HG03095 (cell line): ENCODE results near the gene CD300A.
A peak's percentile ranks its signal among the peaks of the same experiment; 100 is the strongest.
"Not testable (repeated sequence)": the region's sequence is repeated elsewhere in the genome, so short reads cannot be mapped to it uniquely, and the experiment has no call there.

Experiments used
- ATAC-seq: cut with Tn5 transposase; IDR thresholded peaks from one replicate; pipeline ENCODE4 v1.9.1; 2021; ENCODE audit warnings: moderate library complexity; ENCODE audit not compliant: unreplicated experiment

Gene CD300A

DNA sequence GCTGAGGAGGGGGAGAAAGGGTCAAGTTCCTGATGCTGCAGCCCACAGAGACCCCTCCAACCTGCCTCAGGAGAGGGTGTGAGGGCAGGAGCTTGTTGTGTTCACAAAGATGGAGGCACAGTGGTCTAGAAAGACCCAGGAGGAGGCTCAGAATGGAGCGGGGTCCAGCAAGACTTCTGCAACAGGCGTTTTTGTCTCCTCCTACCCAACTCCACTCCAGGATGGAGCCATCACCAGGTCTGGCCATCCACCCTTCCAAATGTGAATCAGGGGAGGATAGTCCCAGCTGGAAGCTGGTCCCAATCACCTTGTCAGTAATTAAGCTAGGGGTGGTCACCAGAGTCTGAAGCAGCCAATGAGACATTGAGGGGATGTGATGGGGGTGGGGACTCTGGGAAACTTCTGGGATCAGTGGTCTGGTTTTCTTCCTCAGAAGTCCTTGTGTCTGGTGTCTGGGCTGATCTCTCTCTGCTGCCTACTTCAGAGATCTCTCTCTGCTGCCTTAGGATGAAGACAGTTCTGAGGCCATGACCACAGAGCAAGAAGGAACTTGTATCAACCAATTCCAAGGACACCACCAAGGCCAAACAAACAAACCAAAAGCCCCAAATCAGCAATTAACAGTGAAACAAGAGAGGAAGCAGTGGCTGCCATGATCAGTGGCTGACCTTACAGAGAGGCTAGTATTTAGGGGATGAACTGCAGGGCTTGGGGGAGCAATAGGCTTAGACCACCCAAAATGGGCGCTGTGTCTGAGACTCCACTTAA lies 50.3 kb downstream of the CD300A start:
- ATAC-seq = no peak

DNA sequence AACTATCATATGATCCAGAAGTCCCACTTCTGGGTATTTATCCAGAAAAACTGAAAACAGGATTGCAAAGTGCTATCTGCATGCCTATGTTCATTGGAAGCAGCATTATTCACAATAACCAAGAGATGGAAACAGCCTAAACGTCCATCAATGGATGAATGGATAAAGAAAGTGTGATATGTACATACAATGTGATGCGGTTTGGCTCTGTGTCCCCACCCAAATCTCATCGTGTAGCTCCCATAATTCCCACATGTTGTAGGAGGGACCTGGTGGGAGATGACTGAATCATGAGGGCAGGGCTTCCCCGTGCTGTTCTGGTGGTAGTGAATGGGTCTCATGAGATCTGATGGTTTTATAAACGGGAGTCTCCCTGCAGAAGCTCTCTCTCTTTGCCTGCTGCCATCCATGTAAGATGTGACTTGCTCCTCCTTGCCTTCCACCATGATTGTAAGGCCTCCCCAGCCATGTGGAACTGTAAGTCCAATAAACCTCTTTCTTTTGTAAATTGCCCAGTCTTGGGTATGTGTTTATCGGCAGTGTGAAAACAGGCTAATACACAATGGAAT lies 52.1 kb downstream of the CD300A start:
- ATAC-seq = not testable (repeated sequence)

DNA sequence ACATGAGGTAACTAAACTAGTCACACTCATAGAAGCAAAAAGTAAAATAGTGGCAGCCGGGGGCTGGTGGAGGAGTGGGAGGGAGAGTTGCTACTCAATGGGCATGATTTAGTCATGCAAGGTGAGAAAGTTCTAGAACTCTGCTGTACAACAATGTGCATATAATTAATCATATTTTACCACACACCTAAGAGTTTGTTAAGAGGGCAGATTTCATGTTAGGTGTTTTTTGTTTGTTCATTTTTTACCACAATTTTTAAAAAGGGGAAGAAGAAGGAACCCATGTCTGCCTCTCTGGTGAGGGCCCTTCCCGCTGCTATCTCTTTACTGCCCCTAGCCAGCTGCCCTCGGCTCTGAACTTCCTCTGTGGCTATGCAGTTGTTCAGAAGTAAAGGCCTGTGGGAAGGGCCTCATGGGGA lies 53.6 kb downstream of the CD300A start:
- ATAC-seq = no peak

DNA sequence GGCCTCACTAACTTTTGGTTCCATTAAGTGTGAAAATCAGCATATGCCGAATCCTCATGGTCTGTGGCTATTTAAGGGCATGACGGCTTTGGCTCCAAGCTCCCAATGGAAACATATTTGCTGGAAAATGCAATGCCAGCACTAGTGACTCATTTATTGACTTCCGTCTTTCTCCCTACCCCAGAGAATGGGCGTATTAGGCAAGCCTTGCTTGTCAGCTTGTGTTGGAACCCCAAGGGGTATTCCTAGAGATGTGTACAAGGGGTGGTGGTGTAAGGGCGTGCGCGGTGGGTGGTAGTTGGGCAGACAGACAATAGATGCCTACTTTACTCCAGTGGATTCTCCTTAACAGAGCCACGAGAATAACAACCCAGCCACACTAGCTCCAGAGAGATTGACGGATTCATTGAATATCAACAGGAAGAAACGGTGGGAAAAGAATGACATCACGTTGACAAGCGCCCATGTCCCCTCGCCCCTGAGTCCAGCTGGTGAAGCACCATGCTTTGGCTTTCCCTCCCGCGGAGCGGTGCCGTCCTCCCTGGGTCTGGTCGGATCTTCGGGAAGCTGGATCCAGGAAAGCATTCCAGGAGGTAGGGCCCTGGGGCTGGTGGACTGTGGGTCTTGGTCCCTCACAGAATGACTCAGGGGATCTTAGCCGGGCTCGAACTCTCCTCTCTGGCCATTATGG lies 54.5 kb downstream of the CD300A start:
- no peak for ATAC-seq

DNA sequence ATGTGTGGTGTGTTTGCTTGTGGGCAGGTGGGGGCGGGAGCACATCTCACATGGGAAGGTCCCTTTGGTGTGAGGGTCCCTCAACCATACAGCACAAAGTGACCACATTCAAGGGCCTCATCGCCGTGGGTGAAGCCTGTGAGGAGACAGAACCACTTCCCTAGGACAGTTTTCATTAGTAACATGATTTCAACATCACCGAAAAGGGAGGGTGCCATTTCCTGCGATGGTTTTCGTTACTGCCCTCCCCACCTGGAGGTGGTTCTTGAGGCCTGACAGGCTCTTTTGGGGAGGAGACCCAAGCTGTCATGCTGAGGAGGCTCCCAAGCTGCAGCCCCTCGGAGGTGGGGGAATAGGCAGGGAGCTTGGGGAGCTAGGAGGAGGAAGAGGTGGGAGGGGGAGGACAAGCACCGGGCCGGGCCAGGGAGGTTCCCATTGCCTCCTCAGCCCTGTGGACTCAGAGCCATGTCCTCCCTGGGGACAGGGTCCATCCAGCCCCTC lies 55.3 kb downstream of the CD300A start:
- no peak for ATAC-seq

DNA sequence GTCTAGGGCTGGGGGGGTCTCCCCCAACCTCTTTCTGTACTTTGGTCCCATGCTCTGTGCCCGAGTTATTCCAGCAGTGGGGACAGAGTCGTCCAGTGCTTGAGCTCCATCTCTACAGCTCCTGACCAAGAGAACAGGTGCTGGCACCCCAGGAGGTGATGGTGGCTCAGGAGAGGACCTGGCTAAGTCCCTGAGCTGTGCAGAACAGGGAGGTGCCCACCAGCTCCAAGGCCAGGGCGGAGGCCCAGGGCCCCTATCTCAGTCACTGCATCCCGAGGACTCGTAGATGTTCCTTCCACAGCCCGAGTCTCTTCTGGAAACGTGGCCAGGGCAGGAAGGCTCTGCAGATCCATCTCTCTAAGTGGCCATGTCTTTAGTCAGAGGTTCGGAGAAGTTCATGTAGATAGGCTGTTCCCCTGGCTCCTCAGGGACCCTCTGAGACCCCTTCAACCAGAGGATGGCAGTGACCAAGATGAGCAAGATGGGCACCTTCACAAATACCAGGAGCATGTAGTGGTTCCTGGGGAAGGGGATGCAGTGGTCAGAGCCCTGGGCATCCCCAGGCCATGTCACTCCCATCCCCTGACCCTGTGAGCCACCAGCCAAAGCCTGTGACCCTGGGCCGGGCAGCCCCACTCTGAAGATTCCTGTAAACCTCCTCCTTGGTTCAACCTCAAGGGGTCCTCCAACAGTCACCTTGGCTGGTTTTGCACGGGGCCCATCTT lies 56.1 kb downstream of the CD300A start:
- ATAC-seq = no peak

DNA sequence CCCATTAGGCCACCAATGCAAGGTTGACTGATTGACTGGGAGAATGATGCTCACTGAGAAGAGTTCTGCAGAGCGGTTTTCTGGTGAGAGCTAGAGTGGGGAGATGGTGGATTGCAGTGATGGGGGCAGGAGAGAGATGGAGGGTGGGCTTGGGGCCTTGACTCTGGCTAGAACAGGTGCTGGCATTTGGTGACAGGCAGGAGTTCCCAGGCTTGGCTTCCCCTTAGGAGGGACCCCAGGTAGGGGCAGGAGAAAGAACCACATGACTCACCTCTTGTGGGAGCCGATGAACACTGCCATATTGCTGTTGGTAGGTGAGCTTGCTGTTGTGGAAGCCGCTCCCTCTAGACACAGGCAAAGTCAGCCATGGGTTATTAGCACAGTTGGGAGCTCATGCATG lies 56.9 kb downstream of the CD300A start:
- no peak for ATAC-seq

DNA sequence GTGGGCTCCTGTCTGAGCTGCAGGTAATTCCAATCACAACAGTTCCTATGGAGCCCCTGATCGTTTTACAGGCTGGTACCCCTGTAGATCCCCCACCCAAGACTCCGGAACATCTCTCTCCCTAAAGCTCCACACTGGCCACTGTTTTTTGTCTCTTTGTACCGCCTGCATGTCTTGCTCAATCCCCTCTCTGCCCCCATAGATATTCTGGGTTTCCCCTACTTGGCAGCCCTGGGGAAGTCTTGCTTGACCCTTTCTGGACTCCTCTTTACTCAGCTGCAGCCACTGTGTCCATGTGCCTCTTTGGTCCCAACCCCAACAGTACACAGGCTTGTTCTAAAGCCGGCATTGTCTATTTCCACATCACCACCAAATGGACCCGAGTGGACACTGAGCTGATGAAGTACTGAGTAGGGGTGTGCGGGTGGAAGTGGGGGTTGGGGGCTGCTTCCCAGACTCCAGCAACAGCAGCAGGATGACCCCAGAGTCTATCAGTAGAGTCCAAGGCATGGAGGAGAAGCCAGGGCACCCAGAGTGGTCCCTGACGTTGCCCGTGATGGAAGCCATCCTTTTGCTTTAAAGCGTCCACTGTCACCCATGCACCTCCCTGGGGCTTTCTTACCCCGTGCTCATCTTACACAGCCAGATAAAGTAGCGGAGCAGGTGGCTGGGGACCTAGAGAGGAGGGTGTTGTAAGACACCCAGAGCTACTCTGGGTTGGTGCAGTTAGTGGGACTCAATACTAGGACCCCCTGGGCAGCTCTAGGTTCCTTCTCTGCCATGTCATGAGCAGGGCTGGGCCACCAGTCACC lies 58.4 kb downstream of the CD300A start:
- no peak for ATAC-seq

DNA sequence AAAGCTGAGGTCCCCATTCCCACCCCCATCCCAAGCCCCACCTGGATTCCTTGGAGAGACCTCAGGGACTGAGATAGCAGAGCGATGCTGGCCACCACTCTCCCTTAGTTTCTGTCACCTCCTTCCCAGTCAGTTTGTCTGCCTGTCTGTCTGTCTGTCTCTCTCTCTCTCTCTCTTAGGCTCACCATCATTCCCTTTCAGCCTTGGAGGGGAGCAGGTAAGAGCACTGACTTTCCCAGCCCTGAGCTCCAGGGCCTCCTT lies 59.0 kb downstream of the CD300A start:
- ATAC-seq = no peak

DNA sequence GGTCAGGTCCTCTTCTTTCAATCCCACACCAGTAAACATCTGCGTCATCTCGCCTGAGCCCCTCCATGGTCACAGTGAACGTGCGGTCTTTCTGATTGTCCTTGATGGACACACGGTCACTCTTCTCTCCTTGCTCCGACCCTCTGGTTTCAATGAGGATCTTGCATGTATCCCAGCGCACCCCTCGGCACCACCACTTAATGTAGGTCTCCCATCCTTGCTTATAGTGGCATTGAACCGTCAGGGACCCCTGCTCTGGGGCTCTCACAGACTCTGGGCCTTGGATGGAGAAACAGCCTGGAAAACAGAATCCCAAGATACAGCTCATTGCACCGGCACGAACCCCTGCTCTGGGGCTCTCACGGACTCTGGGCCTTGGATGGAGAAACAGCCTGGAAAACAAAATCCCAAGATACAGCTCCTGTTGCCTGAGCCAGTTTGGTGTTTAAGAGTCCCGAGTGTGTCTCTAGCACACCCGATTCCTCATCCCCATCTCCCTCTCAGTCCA lies 59.4 kb downstream of the CD300A start:
- no peak for ATAC-seq

DNA sequence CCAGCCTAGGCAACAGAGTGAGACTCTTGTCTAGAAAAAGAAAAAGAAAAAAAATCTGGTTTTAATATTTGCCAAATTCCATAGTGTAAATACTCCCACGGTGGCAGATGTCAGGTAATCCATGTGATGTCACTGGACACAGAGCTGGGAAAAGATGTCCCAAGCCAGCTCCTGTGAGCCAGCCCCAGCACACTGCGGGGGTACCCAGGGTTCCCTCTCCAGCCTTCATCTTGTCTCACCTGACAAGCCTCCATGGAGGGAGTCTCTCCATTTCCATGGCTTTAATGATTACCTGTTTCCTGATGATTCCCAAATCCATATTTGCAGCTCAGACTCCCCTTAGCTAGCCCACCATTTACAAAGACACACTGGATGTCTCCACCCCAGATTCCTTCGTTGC lies 60.2 kb downstream of the CD300A start:
- no peak for ATAC-seq

DNA sequence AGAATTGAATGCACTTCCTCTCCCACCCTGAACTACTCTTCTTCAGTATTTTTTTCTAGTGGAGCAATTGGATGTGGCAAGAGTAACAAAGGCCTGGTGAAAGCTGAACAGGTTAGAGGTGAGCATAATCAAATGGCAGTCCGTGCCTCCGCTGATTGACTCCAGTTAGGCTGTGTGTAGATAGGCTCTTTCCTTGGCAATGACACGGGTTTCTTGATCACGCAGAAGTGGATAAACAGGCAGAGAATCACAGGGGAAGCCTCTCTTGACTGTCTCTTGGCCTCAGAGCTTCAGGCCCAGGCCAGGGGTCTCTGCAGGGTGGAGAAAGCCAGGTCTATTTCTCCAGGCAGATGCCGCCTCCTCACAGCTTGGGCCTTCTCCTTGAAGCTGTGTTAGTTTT lies 60.6 kb downstream of the CD300A start:
- ATAC-seq = no peak

DNA sequence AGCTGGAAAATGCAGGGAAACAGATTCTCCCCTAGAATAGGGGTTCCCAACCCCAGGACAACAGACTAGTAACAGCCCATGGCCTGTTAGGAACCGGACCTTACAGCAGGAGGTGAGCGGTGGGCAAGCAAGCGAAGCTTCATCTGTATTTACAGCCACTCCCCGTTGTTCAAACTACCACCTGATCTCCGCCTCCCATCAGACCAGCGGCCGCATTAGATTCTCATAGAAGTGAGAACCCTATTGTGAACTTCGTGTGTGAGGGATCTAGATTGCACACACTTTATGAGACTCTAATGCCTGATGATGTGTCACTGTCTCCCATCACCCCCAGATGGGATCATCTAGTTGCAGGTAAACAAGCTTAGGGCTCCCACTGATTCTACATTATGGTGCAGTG lies 61.3 kb downstream of the CD300A start:
- ATAC-seq = no peak

DNA sequence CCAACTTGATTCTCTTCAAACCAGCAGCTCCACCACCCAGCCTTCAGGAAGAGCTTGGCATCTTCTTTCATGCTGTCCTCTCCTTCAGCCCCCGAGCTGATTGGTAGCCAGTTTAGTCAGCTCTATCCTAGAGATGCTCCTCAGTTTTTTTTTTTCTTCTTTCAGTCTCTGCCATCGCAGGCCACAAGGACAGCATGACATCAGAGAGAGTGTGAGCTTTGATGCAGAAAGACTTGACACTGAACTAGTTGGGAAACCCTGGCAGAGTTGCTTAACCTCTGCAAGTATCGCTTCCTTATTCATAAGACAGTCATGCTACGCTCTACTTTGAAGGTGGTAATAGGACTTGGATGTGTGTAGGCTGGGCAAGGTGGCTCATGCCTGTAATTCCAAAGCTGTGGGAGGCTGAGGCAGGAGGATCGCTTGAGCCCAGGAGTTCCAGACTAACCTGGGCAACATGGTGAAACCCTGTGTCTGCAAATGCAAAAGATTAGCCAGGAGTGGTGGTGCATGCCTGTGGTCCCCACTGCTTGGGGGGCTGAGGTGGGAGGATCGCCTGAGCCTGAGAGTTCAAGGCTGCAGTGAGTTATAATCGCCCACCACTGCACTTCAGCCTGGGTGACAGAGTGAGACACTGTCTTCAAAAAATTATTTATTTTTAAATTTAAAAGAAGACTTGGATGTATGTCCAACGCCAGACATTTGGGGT lies 62.2 kb downstream of the CD300A start:
- ATAC-seq = peak; percentile 76

DNA sequence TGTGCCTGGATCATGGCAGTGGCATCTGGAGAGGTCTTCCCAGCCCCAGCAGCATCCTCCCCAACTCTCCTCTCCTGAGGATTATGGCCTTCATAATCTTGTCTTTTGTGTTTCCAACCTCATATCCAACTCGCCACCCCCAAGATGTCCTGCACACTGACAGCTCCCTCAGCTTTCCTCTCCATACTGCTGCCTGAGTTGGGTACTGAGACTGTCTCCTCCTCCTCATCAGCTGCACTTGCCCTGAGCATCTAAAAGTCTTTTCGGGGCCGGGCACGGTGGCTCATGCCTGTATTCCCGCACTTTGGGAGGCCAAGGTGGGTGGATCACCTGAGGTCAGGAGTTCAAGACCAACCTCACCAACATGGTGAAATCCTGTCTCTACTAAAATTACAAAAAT lies 62.8 kb downstream of the CD300A start:
- ATAC-seq = no peak

DNA sequence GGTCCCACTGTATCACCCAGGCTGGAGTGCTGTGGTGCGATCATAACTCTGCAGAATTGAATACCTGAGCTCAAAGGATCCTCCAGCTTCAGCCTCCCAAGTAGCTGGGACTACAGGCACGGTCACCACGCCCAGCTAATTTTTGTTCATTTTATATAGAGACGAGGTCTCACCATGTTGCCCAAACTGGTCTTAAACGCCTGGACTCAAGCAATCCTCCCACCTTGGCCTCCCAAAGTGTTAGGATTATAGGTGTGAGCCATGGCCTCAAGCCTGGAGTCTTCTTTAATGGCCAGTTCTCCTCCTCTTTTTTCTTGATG lies 64.4 kb downstream of the CD300A start:
- no peak for ATAC-seq

DNA sequence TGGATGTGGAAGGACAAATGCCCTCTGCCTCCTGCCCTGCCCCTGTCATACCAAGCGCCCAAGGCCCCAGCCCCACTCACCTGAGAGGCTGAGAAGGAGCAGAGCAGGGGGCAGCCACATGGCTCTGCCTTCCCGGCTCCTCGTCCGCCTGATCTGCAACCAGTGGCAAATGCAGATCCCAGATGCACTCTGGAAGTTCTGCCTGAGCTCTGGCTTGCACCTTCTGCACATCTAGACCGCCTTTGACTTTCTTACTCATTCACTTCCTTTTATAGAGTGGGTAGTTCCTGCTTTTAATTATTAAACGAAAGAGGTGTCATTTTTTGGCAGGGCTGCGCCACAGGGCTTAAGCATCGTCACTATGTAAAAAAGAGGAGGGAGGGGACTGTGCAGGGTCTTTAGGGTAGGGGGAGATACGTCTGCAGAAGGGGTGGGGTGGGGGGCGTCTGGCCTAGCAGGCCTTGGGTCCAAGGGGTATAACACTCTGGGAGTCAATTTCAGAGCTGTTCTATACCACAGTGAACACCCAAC lies 64.9 kb downstream of the CD300A start, which contains the start of gene CD300LB:
Gene CD300LB (minus strand): TSS at position 245 of the 531 bp plus-strand sequence. CDS start 125 bp downstream, at position 120.
- no peak for ATAC-seq

DNA sequence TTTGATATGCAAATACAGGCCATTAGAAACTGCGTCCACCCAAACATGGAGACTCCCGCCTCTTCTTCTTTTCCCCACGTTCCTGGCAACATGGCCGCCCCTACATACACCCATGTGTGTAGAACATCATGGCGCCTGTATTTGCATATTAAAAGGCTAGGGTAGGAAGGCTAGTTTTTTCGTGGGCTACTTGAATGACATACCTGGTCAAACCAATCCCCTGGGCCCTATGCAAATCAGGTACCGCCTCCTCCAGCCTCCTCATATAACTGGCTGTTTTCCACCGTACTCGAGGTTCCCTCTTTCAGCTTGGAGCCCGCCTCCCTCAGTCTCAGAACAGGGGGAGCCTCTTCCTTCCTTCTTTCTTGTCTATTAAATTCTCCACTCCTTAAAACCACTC lies 65.7 kb downstream of the CD300A start:
- no peak for ATAC-seq
